Measurements from ENCODE around the gene AADACL3.

AADACL3 gene

DNA sequence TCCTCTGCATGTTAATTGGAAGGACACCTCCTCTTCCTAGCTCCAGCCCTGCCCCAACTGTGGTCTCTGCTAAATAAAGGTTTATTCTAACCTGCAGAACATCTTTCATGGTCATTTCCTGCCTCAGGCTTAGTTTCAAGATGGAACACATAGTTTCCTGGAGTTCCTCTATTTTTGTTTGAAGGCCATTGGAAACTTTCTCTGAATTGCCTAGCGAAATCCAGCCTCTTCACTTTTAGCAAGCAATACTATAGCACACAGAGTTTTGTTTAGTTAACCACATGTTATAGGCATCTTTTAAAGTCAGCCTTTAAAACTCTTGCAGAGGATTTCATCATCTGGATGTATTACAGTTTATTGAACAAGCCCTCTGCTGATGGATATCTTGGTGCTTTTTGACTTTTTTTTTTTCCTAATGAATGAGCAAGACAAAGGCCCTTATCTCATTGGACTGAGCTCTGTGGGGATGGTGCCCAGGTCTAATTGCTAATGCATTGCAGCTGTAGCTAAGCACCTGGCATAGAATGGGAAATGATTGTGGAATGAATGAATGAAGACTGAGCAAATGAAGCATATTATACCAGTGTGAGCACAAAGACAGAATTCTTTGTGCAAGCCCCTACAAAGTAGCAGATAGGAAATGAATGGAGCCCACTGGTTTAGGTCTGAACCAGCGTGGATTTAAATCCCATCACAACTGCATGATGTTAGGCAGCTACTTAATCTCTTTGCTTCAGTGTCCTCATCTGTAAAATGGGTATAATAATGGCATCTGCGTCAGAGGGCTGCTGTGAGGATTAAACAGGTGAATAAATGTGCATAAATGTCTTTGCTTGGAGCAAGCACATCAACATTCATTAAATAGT, 29.4 kb downstream of the AADACL3 start:
- ATAC-seq (no peak), DNase-seq (ENCODE audit: low spot score in 2 of 2) (no peak)
- H3K27ac Mint-ChIP-seq: no peak overlapping the region
- no peak overlapping the region for H3K4me3 Mint-ChIP-seq
- no peaks in the 10 kb centered on the region for H3K4me1 Mint-ChIP-seq
- H3K36me3 Mint-ChIP-seq: no peaks in the 10 kb centered on the region
- H3K9me3 Mint-ChIP-seq: peaks cover 16% of the 10 kb centered on the region

DNA sequence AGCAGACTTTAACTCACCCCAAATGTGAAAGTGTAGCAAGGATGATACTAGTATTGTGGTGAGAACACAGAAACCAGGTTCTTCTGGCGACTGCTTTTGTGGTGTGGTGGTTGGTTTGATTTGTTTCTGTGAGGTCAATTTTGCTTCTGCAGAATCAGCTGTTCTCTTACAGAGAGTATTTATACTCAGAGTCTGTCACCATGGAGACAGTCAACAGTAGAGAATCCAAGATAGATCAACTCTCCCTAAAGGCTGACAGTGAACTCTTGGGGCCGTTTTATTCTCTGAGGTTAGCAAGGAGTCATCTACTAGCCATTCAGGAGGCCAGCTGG, 30.0 kb downstream of the AADACL3 start, which contains the start of gene CFAP107:
TSS of gene CFAP107 (plus strand) at position 209 of the 332 bp plus-strand sequence. CDS start 231 bp downstream, outside the sequence.
- Mint-ChIP-seq H3K4me1 (no peaks in the 10 kb centered on the region), H3K36me3 (no peaks in the 10 kb centered on the region), H3K9me3 (peaks cover 18% of the 10 kb centered on the region)

DNA sequence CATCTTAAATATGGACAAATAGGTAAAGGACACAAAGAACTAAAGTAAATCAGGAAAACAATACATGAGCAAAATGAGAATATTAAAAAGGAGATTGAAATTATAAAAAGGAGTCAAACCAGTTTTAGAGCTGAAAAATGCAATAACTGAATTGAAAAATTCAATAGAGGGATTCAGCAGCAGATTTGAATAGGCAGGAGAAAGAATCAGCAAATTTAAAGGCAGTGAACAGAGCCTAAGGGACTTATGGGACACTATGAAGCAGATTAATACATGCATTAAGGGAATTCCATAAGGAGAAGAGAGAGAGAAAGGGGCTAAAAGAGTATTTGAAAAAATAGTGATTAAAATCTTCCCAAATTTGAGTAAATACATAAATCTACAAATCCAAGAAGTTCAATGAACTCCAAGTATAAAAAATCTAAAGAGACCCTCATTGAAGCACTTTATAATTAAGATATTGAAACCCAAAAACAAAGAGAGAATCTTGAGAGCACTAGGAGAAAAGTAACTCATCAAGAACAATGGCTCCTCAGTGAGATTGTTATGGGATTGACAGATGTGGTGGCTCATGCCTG, 33.0 kb downstream of the AADACL3 start:
- DNase-seq (ENCODE audit: low spot score in 2 of 2) (no peak), ATAC-seq (no peak)
- no peaks in the 10 kb centered on the region for H3K36me3 Mint-ChIP-seq
- no peak overlapping the region for H3K4me3 Mint-ChIP-seq
- no peak overlapping the region for H3K27ac Mint-ChIP-seq
- H3K4me1 Mint-ChIP-seq: no peaks in the 10 kb centered on the region
- peaks cover 20% of the 10 kb centered on the region for H3K9me3 Mint-ChIP-seq

More for the DNA sequence above, 30.0 kb downstream of the AADACL3 start, which contains the start of gene CFAP107:
- H3K4me3 Mint-ChIP-seq: no peak within 1 kb of the TSS
- no peak within 1 kb of the TSS for H3K27ac Mint-ChIP-seq
- DNase-seq (ENCODE audit: low spot score in 2 of 2): no peak
- peak; percentile 43 for ATAC-seq

DNA sequence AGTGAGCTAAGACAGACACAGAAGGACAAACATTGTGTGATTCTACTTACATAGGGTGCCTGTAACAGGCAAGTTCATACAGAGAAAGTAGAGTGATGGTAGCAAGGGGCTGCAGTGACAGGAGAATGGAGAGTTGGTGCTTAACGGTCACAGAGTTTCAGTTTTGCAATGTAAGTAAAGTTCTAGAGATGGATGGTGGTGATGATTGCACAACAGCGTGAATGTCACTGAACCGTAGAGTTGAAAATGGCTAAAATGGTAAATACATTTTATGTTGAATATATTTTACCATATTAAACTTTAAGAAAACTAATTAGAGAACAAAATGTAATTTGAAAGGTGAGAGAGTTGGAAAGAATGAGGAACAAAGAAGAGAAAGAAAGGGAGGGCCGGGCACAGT, 38.8 kb downstream of the AADACL3 start:
- H3K4me1 Mint-ChIP-seq: no peaks in the 10 kb centered on the region
- no peak overlapping the region for H3K27ac Mint-ChIP-seq
- peaks cover 9% of the 10 kb centered on the region for H3K9me3 Mint-ChIP-seq
- DNase-seq (ENCODE audit: low spot score in 2 of 2) (no peak), ATAC-seq (no peak)
- no peak overlapping the region for H3K4me3 Mint-ChIP-seq
- H3K36me3 Mint-ChIP-seq: no peaks in the 10 kb centered on the region

DNA sequence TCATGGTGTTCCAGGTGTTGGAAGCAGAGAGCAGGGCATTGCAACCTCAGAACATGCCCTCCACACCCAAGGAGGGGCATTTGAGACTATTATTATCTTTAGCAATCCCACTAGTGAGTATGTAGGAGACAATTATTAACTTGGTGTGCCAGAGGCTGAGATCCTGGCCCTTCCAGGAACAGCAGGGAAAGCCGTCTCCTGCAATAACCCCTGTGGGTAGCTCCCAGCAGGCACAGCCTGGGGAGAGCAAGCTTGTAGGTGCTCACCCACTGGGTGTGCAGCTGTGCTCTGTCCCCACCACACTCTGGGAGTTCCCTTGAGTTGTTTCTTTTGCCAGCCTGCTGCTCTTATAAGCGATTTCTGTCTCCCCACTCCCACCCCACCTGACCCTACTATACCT, 40.4 kb downstream of the AADACL3 start:
- Mint-ChIP-seq H3K4me1 (no peaks in the 10 kb centered on the region), H3K9me3 (no peaks in the 10 kb centered on the region), H3K4me3 (no peak overlapping the region), H3K36me3 (no peaks in the 10 kb centered on the region), H3K27ac (no peak overlapping the region)
- no peak for DNase-seq (ENCODE audit: low spot score in 2 of 2)
- no peak for ATAC-seq

DNA sequence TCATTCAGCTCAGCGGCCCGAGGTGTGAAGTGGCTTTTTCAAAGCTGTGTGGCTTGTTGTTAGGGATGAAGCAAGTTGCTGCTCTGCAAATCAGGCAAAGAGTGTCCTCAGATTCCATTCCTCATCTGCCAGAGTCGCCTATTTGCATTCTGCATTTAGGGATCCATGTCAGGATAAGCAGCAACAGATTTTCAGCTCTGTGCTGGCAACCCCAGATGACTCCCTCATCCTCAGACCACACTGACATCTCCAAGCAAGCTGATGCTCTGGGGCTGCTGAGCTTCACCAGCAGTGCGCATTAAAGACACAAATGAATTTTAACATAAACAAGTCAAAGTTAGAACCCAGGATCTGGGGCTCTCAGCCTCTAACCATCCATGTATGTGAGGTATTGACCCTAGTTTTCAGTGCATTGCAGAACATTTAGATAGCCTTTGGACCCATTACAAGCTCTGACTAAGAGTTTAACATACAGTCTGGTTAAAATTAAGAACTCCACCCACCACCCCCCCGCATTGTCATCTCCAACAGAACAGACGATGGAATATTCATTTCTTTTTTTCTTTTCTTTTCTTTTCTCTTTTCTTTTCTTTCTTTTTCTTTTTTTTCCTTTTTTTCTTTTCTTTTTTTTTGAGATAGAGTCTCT, 41.0 kb downstream of the AADACL3 start:
- ATAC-seq: no peak
- H3K4me3 Mint-ChIP-seq: no peak overlapping the region
- H3K4me1 Mint-ChIP-seq: no peaks in the 10 kb centered on the region
- no peak overlapping the region for H3K27ac Mint-ChIP-seq
- no peaks in the 10 kb centered on the region for H3K9me3 Mint-ChIP-seq
- no peak for DNase-seq (ENCODE audit: low spot score in 2 of 2)
- H3K36me3 Mint-ChIP-seq: no peaks in the 10 kb centered on the region

DNA sequence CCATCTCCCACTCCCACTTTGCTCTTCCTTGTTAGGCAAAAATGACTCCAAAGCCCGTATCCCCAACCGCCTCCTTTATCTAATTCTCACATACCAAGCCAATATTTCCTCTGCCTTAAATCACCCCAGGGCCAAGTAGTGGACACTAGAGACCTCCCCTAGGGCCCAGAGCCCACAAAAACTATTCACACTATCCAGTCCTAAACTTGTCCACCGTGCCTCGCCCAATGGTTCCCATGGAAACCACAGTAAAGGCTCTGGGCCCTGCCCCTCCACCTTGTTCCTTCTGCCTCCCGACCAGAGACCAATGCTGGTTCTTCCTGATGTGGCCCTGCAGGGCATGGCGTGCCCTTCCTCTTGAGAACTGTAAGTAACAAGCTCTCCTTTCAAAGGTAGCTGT, 41.9 kb downstream of the AADACL3 start:
- DNase-seq (ENCODE audit: low spot score in 2 of 2): no peak
- H3K36me3 Mint-ChIP-seq: no peaks in the 10 kb centered on the region
- no peak overlapping the region for H3K4me3 Mint-ChIP-seq
- no peak overlapping the region for H3K27ac Mint-ChIP-seq
- no peak for ATAC-seq
- no peaks in the 10 kb centered on the region for H3K9me3 Mint-ChIP-seq
- no peaks in the 10 kb centered on the region for H3K4me1 Mint-ChIP-seq

DNA sequence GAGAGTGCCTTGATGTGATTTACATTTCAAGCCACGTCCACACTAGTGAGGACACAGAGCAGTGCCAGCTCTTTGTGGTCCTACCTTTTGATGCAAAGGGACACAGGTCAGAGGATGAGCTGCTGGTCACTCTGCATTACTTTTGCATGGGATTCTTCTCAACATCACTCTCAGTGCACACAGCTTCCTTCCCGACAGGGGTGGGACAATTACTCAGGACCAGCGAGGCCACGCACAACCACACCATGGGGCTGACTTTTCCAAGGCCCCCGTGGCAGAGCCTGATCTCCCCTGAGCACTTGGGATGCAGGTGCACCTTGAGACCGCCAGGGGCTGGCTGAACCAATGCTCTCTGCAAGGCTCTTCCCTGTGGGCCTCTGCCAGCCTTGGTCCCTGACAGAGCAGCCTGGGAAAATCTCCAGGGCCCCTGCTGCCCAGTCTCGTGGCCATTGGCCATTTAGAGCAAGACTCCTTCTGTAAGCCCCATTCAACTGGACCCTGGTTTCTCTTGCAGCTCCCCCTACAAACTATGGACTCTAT, 44.4 kb downstream of the AADACL3 start:
- Mint-ChIP-seq H3K4me1 (no peaks in the 10 kb centered on the region), H3K9me3 (no peaks in the 10 kb centered on the region), H3K4me3 (no peak overlapping the region), H3K27ac (no peak overlapping the region), H3K36me3 (no peaks in the 10 kb centered on the region)
- no peak for ATAC-seq
- no peak for DNase-seq (ENCODE audit: low spot score in 2 of 2)

DNA sequence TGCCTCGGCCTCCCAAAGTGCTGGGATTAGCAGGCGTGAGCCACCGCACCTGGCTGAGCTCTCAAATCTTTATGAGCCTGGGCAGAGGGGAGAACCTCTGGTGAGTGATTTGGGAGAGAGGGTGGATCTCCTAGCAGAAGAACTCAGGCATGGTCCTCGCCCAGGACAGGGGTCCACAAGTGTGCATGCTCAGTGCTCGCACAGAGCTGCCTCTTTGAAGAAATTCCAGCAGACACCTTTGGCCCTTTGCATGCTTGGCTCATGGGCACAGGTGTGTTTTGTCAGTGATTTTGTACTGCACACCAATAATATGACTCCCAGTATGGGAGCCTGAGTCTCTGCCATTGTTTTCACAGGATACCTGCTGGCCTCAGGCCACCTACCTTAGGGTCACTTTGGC, 45.9 kb downstream of the AADACL3 start:
- ATAC-seq: no peak
- H3K4me1 Mint-ChIP-seq: no peaks in the 10 kb centered on the region
- H3K27ac Mint-ChIP-seq: no peak overlapping the region
- no peak overlapping the region for H3K4me3 Mint-ChIP-seq
- no peaks in the 10 kb centered on the region for H3K36me3 Mint-ChIP-seq
- H3K9me3 Mint-ChIP-seq: no peaks in the 10 kb centered on the region
- no peak for DNase-seq (ENCODE audit: low spot score in 2 of 2)

DNA sequence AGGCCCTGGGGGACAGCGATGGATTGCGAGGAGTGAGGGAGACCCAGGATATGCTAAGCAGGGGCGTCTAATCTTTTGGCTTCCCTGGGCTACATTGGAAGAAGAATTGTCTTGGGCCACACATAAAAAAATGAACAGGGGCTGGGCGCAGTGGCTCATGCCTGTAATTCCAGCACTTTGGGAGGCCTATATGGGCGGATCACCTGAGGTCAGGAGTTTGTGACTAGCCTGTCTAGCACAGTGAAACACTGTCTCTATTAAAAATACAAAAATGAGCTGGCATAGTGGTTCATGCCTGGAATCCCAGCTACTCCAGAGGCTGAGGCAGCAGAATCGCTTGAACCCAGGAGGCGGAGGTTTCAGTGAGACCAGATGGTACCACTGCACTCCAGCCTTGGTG, 46.9 kb downstream of the AADACL3 start:
- Mint-ChIP-seq H3K9me3 (no peaks in the 10 kb centered on the region), H3K36me3 (no peaks in the 10 kb centered on the region), H3K27ac (no peak overlapping the region), H3K4me3 (no peak overlapping the region), H3K4me1 (no peaks in the 10 kb centered on the region)
- no peak for DNase-seq (ENCODE audit: low spot score in 2 of 2)
- no peak for ATAC-seq

DNA sequence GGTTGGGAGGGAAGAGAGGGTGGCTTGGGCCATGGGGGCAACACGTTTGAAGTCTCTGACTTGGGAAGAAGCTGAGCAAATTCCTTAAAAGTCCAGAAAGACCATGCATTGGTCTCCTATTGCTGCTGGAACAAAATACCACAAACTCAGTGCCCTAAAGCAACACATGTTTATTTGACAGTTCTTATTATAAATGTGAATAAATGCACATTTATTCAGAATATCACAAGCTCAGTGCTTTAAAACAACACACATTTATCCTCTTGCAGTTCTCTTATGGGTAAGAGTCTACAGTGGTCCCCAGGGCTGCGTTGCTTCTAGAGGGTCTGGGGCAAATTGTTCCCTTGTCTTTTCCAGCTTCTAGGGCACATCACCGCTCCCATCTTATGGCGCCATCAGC, 47.6 kb downstream of the AADACL3 start:
- Mint-ChIP-seq H3K9me3 (no peaks in the 10 kb centered on the region), H3K4me1 (no peaks in the 10 kb centered on the region), H3K27ac (no peak overlapping the region), H3K4me3 (no peak overlapping the region), H3K36me3 (no peaks in the 10 kb centered on the region)
- no peak for DNase-seq (ENCODE audit: low spot score in 2 of 2)
- ATAC-seq: no peak

DNA sequence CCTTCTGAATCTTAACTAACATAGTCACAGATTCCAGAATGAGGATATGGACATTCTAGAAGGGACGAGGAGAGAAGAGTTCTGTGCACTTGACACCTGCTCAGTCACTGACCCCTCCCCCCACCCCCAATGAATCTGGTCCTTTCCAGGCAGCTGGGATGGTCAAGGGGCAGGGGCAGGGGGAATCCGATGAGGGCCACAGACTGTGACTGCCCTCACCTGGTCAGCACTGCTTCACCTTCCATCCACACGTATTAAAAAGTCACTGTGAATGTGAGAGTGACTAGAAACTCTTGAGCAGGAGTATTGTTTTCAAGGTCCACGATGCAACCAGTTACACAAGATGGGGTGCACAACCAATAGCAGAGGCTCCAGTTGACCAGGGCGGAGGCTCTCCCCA, 48.1 kb downstream of the AADACL3 start:
- no peak for ATAC-seq
- Mint-ChIP-seq H3K27ac (no peak overlapping the region), H3K4me3 (no peak overlapping the region), H3K4me1 (no peaks in the 10 kb centered on the region), H3K9me3 (no peaks in the 10 kb centered on the region), H3K36me3 (no peaks in the 10 kb centered on the region)
- DNase-seq (ENCODE audit: low spot score in 2 of 2): no peak

DNA sequence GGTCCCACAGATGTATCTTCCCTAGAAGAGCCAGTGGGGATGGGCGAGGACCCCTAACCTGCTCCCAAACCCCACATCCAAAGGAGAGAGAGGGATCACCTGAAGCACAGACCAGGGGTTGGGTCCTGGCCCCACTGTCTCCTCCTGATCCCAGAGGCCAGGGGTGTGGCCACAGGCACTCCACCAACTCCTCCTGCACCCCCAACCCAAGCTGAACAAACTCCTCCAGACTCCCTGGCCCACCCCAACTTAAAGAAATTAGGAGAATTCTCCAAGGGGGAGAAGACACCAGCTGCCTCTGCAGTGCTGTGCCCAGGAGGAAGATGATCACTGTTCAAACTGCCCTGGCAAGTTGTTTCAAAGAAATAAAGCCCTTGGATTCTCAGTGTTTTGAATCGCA, 53.1 kb downstream of the AADACL3 start:
- ATAC-seq: no peak
- no peak for DNase-seq (ENCODE audit: low spot score in 2 of 2)
- no peaks in the 10 kb centered on the region for H3K36me3 Mint-ChIP-seq
- no peaks in the 10 kb centered on the region for H3K9me3 Mint-ChIP-seq
- H3K27ac Mint-ChIP-seq: no peak overlapping the region
- H3K4me1 Mint-ChIP-seq: no peaks in the 10 kb centered on the region
- no peak overlapping the region for H3K4me3 Mint-ChIP-seq

DNA sequence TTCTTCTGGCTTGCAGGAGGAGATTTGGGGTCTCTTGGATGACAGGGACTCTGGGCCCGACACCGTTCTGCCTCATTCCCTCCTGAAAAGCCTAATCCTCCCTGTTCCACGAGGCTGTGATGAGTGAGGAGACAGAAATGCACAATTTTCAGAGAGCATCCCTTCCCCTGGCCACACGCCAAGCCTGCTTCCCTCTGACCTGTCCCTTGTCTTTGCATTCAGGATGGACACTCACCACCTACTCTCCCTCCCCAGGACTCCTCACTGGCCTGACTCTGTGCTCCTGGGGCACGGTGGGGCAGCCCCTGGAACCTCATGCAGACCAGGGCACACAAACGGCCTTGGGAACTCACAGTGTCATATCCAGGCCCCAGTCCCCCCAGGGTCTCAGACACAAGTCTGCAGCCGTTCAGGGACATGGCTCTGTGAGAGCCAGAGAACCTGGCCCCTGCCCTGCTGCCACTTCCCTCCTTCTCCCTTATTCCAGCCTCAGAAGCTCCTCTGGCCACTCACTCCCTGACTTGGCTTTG, 54.1 kb downstream of the AADACL3 start:
- H3K9me3 Mint-ChIP-seq: no peaks in the 10 kb centered on the region
- DNase-seq (ENCODE audit: low spot score in 2 of 2): no peak
- H3K36me3 Mint-ChIP-seq: no peaks in the 10 kb centered on the region
- H3K27ac Mint-ChIP-seq: no peak overlapping the region
- ATAC-seq: no peak
- no peaks in the 10 kb centered on the region for H3K4me1 Mint-ChIP-seq
- H3K4me3 Mint-ChIP-seq: no peak overlapping the region

DNA sequence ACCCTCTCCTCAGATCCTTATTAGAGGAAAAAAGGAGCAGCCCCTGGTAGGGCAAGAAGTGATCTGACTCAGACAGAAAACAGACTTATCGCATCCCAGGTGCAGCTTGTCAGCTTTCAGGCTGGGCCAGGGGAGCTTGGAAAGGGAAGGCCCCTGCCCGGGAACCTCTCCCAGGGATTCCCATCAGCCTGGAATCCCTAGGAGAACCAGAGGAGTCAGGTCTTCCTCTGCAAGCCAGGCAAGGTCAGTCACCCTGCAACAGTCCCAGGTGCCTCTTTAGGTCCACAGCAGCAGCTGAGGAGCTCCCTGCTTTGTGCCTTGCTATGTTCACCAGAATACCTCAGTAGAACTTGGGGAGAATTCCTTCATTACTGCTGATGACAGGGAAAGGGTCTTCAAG, 54.7 kb downstream of the AADACL3 start:
- DNase-seq (ENCODE audit: low spot score in 2 of 2) (no peak), ATAC-seq (no peak)
- no peaks in the 10 kb centered on the region for H3K4me1 Mint-ChIP-seq
- no peak overlapping the region for H3K27ac Mint-ChIP-seq
- H3K9me3 Mint-ChIP-seq: no peaks in the 10 kb centered on the region
- H3K36me3 Mint-ChIP-seq: no peaks in the 10 kb centered on the region
- H3K4me3 Mint-ChIP-seq: no peak overlapping the region

Measured in stimulated activated effector memory CD8-positive, alpha-beta T cell treated with anti-CD3 and anti-CD28 coated beads, Interleukin-12 subunit alpha, Interleukin-12 subunit beta, amount 100 ng/mL, for 72 hours (primary cell).